HG02885 (cell line): Measurements from ENCODE around the gene SPRY2.

Experiments
- ATAC-seq: cut with Tn5 transposase; IDR thresholded peaks from one replicate; pipeline ENCODE4 v1.9.1; 2021; ENCODE audit warnings: mild to moderate bottlenecking; ENCODE audit not compliant: unreplicated experiment, poor library complexity

SPRY2 gene

DNA sequence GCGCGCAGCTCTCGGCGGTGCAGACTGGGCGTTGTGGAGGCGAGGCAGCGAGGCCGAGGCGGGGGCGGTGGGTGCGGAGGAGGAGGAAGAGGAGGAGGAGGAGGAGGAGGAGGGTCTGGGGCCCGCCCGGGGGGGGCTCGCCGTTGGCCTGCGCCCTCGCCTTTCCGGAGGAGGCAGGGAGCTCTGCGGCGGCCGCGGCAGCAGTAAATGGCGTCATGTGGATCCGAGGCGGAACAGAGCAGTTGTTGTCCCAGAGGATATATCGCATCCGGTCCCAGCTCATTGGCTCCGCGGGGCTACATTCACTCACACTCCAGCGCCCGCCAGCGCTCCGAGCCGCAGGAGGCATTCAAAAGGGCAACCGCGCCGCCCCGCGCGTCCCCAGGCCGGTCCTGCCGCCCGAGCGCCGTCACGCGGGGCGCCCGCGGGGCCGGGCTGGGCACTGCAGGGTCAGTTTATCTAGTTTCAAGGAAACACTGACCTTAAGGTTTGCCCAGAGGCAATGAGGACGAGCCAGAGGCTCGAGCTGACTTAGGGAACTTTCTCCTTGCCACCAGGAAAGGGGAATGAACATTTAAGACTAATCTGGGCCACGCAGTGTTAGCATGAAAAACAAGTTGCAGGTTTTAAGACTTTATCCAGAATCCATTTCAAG, at the start of gene SPRY2:
TSS of gene SPRY2 (minus strand) at position 26 of the 655 bp plus-strand sequence. CDS start 3,421 bp downstream, outside the sequence.
- ATAC-seq: peak; percentile 50

DNA sequence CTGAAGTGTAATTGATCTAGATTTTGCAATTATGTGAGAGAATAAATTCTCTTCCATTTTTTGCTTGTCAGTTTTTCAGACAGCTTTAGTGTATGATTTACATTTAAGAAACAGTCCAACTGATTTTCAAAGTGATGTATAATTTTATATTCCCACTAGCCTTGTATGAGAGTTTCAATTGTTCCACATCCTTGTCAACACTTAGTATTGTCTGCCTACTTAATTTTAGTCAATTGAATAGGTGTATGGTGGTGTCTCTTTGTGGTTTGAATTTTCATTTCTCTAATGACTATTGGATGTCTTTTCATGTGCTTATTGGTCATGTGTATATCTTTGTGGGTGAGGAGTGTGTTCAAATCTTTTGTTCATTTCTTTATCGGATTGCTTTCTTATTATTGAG, 49.4 kb upstream of the SPRY2 start:
- ATAC-seq: no peak

DNA sequence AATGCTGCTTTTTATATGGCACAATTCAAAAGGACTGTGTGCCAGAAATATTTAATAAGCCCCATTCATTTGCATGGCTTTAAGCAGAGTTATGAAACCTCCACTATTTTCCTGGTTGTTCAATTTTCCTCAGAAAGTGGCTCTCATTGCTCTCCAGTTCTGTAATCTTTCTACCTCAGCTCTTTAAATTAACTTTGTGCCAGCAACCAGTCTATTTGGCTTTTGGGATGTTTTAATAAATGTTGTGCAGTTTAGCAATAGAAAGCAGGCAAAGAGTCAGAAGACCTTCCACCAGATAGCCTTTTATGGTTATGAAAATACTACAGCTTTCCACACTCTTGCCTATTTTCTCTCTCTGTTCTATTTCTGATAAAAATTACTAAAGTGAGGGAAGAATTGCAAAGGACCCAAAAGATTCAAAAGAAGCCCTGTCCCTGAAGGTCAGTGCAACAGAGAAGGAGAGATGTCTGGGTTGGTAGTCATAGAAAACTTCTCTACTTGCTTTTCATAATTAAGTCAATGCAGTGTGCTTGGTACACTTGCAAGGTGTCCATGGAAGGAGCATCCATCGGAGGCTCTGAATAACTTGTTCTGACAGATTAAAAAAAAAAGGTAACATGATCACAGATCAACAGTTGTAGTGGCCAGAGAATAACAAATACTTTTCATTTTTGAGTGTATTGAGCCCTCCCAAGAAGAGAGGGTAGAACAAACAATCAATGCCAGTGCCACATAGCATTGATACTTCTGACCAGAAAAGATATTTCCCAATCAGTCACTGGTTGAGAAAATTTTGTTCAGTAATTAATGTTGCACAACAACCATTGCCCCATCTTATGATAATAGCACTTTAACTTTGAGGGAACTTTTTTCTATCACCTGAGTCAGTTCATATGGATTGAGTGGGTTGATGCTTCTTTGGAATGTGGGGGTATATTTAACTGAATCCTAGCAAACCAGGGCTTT, 48.4 kb upstream of the SPRY2 start:
- ATAC-seq: no peak

- no peak for ATAC-seq
Observed at GRCh38 chr13:80388506-80388905, 47.6 kb upstream of the SPRY2 start.

GRCh38 chr13:80386592-80386991, 45.7 kb upstream of the SPRY2 start:
- no peak for ATAC-seq

- ATAC-seq: no peak
Observed at GRCh38 chr13:80386002-80386401, 45.1 kb upstream of the SPRY2 start.

DNA sequence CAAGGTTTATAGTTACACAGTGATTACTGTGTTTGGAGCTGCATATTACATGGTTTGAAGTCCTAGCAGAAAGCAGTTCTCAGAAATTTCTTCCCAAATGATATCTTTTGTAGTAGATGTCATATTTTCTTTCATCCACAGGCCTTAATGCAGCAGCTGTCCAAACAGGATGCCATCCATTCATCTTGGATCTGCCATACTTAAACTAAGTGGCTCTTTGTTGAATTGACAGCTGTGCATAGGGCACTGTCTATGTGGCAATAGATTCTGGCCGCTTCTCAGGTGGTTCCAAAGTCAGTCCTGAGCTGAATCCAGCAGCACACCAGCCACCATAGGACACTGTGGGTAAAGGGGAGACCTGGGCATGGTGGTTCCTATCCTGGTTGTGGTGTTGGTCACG, 41.6 kb upstream of the SPRY2 start:
- no peak for ATAC-seq

DNA sequence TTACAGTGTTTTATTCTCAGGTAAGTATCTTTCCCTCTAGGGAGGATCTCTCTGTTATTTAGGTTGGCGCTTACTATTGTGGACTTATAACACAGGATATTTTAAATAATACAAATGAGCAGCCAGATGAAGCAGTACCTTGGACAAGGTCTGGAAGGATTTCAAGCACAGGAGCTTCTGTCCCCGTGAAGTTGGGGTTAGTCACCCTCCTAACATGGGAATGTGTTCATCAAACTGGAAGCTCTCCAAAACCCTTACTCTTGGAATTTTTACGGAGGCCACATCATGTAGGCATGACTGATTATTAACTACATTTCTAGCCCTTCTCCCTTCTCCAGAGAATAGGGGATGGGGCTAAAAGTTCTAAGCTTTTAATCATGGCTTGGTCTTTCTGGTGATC, 38.3 kb upstream of the SPRY2 start:
- ATAC-seq: no peak

- ATAC-seq: no peak
Observed at GRCh38 chr13:80376554-80376953, 35.6 kb upstream of the SPRY2 start.

GRCh38 chr13:80374901-80375300, 34.0 kb upstream of the SPRY2 start:
- no peak for ATAC-seq

- no peak for ATAC-seq
Observed at GRCh38 chr13:80374444-80374843, 33.5 kb upstream of the SPRY2 start.

DNA sequence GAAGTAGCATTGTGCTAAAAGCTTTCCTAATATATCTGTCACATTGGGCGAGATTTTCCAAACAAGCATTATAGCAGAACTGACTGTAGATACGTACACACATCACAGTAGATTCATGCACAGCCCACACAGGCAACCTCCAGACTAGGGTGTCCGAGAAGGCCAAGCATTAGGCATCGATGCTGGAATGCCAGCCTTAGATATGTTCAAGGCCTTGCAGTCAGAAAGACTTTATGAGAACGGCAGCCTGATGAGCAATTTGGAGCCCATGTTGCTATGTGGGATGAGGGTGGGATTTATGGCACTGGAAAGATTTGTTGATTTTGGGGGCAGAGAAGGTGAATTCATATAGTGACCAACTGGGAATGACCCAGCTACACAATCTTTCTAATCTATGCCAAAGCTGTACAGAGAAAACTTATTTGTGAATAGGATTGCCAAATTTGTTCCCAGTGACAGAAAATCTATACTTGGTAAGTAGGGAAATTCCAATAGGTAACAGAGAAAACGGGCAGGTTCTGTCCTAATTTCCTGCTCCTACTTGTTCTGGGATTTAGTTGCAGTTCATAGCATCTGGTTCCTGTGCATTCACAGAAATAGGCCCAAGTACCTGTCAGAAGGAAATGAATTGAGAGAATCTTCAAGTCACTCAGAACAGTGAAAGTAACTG, 31.0 kb upstream of the SPRY2 start:
- ATAC-seq: no peak

DNA sequence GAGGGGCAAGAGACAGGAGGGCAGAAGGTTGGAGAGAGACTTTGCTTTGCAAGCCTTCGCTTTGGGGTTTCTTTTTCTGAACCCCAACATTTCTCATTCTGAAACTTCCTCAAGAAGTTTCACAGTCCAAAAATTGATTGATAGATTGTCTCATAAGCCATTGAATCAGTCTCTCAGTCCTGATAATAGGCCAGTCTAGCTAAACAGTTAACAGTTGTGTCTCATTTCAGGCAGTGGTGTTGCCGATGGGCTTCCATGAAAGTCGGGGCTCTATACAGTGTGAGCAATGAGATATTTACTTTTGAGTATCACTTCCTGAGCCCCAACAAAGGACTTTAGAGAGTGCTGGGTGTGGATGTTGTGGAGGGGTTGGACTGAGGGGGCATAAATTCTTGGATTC, 26.5 kb upstream of the SPRY2 start:
- no peak for ATAC-seq

GRCh38 chr13:80363890-80364503, 23.1 kb upstream of the SPRY2 start:
- ATAC-seq: no peak

- no peak for ATAC-seq
Observed at GRCh38 chr13:80362481-80362880, 21.6 kb upstream of the SPRY2 start.

- peak; percentile 58 for ATAC-seq
Observed at GRCh38 chr13:80361883-80362327, 21.0 kb upstream of the SPRY2 start.

GRCh38 chr13:80361298-80361697, 20.4 kb upstream of the SPRY2 start:
- no peak for ATAC-seq

DNA sequence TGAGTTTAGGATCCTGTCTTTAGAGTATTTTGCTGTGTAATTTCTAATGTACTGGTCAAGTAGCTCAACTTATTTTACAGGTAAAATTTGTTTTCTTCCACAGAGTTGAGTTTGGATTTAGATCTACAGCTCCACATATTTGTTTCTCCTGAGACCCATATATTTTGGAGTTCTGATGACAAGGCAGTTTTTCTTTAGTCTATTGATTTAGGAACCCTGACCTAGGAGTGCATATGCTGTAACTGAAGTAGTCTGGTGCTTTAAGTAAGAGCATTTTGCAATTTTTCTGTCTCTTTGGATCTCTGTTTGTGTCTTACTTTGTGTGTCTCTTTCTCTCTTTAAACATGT, 19.5 kb upstream of the SPRY2 start:
- ATAC-seq: no peak

- ATAC-seq: no peak
Observed at GRCh38 chr13:80359778-80360452, 19.0 kb upstream of the SPRY2 start.

- no peak for ATAC-seq
Observed at GRCh38 chr13:80359414-80359777, 18.5 kb upstream of the SPRY2 start.
